Amniotic epithelial cell (primary cell): ENCODE measurements around the gene ATRN.

Experiments
- DNase-seq: peaks from one replicate; pipeline ENCODE4 v3.0.0-alpha.2; 2010; ENCODE audit warnings: low read depth

Gene ATRN

DNA sequence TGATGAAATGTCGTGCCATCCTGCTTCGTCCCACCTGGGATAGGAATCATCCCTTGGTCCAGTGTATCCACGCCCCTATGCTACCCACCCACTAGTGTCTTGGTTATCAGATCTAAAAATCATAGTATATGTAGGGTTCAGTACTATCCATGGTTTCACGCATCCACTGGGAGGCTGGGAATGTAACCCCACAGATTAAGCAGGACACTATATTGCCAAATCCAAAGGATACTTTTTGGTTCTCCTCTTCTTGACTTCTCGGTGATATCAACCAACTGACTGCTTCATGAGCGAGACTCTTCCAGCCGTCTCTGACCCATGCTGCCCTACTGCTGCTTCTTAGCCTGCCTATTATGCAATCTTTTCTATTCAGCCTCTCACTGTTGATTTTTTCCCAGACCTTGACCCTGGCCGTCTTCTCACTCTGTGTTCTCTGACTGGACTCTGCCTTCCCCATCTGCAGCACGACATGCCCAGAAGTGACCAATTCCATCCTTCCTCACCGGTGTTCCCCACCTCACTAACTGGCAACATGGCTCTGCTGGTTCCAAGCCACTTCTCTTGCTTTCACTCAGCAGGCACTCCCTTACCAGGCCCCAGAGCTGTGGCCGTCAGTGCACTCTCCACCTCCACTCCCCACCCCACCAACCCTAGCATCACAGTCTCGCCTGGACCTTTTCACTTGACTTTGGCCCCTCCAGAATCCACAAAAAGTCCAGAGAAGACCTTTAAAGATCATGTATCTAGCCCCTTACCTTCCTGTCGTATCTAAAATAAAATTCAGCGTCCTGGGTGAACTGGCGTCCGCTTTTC, 157.9 kb downstream of the ATRN start:
- no peak for DNase-seq

DNA sequence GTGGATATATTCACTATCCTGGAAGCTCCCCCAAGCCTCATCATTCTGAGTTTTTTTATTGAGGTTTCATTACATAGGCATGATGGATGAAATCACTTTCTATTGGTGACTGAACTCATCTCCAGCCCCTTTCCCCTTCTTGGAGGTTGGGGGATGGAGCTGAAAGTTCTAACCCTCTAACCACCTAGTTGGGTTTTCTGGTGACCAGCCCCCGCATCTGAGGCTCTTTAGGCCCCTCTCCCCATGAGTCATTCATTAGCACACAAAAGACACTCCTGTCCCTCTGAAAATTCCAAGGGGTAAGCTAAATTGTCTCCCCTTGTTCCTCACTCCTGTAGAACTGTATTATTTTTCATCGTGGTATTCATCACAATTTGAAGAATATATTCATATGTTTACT, 159.1 kb downstream of the ATRN start:
- DNase-seq: no peak

DNA sequence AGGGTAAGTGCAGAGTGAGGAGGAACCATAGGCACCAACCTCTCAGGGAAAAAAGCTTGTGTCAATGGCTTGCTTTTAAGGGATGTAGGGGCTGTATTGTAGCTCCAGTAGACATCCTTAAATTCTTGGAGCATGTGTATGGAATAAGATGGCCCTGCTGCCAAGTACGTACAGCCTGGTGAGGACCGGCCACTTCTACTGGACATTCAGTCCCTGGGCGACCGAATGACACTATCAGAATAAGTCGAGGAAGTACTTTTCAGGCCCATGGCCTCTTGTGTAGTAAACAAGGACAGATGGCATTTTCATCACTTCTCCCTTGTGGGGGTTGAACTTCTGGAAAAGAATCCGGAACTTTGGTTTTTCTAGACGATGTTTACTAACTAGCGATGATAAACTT, 159.6 kb downstream of the ATRN start:
- DNase-seq: no peak

DNA sequence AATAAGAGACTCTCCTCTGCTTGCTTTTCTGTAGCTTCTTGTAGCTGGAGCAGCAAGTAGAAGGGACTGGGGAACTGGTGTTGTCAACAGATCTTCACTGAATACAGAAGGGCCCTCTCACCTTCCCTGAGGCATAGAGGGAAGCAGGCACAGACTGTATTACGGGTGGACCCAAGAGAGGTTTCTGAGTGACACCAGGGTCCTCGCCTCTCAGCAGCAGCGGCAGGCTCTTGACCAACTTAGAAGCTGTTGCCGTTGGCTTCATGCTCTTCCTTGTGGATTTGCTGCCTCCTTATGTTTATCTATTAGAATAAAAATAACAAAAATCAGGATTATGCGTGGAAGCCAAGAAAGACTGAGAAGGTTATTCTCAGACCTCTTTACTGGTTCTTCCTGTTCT, 160.7 kb downstream of the ATRN start:
- no peak for DNase-seq

DNA sequence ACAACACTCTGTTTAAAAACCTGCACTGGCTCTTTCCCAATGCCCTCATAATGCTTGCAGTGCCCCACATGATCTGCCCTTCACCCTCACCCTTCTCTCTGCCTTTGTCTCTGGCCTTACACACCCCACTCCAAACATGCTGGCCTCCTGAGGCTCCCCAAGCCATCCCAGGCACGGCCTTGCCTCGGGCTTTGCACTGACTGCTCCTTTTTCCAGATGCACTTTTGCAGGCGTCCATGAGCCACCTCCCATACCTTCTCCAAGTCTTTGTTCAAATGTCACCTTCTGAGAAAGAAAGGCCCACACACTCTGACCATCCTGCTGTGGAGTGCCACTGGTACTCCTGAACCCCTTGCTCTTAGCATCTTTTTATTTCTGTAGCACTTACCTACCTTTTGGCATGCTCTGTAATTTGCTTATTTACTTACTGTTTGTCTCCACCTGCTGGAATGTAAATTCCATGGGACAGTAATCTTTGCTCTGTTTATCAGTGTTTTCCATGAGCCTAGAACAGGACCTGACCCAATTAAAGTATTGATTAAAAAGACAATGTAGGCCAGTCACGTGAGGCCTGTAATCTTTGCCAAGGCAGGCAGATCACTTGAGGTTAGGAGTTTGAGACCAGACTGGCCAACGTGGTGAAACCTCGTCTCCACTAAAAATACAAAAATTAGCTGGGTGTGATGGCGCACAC, 161.6 kb downstream of the ATRN start:
- DNase-seq: no peak

DNA sequence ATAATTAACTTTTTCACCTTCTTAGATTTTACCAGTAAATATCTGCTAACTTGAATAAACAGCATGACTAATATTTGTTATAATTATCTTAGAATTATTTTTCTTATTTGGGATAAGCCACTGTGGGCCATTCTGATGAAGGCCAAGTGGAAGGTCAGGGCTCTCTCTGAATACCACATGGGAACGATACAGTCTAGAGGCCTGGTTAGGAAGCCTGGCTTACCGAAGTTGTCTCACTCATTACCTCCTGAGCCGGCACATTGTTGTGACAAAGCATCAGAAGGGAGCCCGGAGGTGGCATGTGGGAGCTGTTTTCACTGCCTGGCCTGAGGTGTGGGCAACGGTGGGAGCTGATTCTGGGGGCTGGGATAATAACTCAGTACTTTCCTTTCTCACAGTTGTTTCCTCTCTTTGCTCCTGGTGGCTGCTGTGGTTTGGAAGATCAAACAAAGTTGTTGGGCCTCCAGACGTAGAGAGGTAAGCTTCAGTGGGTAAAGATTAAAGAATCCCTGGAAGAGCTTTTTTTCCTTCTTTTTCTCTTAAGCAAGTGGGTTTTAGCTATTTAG, 163.2 kb downstream of the ATRN start:
- no peak for DNase-seq

DNA sequence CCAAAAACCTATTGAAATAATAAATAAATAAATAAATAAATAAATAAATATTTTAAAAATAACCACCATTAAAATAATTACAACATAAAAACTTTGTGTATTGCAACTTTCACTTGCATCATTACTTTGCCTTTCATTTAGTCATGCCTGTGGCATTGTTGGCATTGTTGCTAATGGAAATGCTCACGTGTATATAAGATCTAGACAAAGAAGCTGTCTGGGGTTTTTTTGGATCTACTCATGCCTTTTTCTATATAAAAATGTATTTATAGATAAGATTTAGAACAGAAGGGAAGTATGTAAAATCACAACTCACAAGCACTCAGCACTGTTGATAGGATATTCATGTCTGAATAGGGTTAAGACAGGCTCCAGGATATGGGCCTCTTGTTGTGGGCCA, 164.5 kb downstream of the ATRN start:
- peak; percentile 48 for DNase-seq

DNA sequence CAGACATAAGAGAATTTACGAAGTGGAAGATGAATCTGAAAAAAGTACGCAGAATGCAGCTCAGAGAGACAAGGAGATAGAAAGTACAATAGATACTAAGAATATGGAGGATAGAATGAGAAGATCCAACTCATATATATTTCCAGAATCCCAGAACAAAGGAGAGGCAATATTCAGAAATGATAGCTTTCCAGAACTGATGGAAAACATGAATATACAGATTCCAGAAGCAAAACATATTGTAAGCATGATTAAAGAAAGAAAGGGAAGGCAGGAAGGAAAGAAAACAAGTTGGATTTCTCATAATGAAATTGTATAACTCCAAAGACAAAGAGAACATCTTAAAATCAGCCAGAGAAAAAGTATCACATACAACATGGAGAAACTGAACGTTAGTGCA, 169.4 kb downstream of the ATRN start:
- DNase-seq: no peak

DNA sequence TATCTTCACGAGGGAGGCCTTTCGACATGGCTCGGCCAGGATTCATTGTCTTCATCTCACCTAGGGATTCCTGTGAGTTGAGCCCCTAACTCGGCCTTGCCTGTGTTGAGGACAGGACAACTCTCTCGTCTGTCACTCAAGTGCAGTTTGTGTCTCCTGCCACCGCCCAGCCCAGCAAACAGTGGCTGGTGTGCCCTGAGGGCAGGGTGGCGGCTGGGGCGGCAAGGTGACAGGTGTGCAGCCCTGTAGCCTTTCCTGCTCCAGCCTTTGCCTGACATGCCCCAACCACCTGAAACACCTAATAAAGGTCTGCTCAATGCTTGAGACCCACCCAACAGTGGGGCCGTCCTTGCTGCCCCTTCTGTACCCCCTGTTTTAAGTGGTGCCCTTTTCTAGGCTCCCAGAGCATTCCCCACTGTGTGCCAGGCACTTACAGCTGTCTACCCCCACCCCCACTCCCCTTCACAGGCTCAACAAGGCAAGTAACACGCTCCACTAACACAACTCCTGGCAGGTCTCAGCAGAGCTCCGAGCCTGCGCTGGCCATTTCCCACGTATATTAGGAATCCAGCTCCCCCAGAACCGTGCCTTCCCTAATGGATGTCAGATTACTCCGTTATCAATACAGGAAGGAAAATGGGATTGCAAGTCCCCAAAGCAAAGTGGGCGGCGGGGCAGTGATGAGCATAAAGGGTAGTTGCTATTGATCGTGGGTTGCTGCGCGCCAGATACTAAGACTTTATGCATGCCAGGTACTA, 174.7 kb downstream of the ATRN start:
- DNase-seq: no peak

DNA sequence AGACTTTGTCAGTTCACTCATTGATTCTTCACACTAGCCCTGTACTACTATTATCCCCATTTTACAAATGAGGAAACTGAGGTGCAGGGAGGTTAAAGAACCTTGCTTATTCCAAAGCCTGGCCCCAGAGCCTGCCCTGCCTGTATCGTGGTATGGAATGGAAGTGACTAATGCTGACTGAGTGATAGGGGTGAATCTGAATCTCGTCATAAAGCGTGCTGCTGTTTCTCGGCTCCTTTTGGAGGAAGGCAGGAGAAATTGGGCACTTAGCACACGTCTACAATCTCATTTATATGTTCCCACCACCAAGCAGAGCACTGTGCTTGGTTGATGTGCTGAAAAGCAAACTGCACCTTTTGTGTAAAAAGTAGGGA, 175.2 kb downstream of the ATRN start:
- DNase-seq: no peak

DNA sequence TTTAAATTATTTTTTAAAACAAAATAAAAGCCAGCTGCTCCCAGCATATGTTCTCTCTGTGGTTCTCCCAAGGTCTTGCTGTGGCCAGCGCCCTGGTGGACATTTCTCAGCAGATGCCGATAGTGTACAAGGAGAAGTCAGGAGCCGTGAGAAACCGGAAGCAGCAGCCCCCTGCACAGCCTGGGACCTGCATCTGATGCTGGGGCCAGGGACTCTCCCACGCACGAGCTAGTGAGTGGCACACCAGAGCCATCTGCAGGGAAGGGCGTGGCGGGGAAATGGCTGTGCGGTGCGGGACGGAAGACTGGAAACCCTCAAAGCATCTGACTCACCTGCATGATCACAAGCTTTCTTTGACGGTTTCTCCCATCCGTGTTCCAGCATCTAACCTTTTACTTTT, 175.8 kb downstream of the ATRN start:
- DNase-seq: no peak

DNA sequence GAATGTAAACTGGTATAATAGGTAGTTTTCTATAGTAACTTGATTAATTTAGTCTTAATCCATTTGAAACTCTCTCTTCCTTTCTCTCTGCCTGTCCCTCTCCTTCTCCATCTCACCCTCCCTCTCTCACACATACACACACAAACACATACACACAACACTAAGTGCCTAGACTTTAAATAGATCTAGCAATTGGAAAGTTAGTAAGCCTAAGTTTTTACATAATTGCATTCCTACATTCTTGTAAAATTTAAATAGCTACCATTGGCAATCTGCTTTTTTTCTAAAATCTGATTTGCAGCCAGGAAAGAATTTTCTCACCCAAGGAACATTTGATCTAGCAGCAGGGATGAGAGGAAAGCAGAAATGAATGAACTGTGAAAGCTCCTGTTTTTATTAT, 176.7 kb downstream of the ATRN start:
- DNase-seq: no peak

DNA sequence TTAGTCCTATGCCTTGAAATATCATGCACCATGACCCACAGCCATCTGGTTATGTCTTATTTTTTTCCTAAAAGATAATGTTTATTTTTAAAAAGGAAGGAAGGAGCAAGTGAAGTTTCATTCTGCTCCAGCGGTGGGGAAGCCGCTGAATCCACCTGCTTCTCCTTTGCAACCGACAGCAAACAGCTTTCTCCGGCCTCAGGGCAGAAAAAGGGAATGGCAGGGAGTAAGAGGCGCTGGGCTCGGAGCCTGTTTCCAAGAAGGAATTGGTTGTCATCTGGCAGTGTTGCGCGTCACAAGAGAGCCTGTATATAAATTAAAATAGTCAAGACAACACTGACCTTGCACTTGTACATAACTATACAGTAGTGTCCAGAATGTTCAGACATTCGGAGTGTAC, 178.1 kb downstream of the ATRN start:
- DNase-seq: no peak

DNA sequence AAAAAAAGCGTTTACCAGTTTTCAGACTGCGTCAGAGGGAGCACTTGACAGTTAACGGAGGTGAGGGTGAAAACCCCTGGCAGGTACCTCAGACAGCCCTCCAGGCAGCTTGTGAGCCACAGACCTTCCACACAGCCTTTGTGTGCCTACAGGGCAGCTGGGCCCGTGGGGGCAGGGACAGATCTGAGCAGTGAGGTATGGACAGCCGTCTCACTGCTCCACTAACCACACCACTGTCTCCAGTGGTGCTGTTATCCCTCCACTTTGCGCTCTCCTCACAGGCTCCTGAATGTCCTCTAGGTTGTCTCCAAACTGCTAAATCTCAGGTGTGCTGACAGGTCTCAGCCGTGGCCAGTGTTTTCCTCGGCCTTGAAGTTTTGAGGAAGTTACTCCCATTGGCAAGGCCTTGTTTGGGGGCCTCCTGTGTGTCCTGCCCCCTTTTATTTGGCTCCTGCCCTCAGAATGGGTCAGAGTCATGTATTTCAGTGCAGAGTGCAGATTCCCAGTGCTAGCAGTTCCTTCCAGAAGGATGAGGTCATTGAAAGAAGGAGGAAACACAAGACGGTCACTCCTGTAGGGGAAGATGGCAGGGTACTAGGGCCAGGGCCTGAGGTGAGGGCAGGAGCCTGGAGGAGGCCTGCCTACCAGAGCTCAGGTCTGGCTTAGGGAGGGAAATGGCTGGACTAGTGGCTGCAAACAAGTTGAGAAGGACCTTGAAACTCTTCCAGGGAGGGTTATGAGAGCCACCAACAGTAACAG, 180.6 kb downstream of the ATRN start:
- DNase-seq: no peak

DNA sequence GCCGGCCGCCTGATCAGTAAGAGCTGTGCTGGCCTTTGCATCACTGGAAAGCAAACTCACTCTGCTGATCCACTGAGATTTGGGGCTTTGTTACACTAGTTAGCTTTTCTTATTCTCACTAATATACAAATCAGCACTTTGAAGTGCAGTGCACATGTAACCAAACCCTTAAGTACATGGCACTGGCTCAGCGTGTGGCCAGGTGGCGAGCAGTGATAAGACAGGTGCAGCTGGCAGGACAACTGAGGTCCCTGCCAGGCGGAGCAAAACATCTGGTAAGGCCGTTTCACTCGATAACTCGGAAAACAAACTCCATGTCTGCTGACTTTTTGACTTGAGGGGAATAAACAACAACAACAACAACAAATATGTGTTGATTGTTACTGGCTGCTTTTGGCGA, 181.4 kb downstream of the ATRN start:
- DNase-seq: no peak

DNA sequence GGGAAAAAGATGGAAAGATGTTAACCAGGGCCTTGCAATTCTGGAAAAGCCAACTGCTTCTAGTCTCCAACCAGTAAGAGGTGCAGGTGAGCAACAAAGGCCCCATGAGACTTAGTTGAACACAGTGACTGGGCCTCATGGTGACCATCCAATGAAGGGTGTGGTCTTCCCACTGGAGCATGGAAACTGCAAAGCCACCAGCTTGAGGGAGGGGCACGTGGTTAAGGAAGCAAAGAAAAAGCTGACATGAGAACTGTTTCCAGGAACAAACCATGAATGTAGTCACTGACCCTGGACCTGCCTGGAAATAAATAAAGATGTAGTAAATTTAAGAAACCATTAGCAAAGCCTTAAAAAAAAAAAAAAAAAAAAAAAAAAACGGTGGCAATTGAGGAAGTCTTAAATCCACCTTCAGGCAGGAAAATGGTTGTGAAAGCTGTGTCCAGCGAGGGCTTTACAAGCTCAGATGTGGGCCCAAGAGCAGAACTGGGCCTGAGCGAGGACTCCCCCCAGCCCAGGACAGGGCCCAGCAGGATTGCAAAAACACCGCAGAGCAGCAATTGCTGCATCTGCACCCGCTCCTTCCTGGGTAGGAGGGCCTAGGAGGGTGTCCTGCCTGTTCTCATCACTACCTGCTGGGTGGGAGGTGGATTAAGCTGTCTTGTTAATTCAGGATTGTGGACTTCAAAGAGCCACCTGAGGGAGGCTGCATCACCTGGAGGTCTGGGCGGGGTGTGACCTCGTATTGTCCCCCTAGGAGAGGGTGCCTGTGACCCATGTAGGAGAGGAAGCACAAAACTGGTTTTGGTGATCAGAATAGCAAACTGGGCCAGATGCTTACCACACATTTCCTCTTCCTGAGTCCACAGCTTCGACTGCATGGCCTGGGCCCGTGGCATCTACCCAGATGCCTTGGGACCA, 182.1 kb downstream of the ATRN start:
- DNase-seq: no peak

DNA sequence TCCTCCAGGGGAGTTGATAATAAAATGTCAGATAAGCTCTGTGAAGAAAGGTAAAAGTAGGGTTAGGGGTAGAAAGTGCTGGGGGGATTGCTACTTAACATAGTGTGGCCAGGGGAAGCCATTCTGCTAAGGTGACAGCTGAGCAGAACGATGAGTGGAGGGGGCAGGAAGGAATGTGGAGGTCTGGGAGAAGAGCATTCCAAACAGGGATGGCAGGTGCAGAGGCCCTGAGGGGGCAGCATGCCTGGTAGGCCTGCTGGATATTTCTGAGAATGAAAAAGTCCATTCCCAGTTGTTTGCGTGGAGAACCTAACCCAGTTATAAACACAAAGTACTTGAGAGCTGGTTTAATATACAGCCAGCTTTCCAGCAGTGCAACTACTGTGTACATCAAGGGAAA, 183.1 kb downstream of the ATRN start:
- no peak for DNase-seq

DNA sequence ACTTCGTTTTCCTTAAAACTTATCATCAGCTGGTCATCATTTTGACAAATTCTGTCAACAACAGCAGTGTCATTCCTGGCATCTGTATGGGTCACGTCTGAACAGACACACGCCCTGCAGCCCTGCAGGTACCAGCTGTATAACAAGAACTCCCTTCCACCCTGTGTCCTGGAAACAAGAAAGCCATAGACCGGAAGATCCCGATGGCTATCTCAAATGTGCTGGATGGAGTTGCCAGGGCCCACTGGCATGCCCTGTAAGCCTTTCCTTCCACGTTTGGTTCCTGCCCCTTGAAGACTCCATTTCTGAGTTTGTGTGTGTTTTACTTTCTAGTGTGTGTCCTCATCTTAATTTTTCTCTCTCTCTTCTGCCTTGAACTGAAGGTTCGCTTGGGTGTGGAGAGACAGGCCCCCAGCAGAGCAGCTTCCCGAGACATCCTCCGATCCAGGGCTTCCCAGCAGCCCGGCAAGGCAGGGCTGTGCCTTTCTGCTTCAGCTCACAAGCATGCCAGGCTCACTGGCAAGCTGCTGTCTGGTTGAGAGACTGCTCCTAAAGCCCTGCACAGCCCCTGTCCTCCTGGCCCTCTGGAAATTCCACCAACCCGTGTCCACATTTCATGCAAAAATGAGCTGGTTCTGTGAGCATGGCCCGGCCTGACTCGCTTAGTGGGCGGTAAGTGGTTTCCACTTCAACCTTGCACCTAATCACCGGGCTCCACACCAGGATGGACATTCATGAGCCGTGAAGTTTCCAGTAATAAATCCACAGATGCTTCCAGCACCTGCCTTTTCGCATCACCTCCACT, 183.7 kb downstream of the ATRN start:
- DNase-seq: no peak

DNA sequence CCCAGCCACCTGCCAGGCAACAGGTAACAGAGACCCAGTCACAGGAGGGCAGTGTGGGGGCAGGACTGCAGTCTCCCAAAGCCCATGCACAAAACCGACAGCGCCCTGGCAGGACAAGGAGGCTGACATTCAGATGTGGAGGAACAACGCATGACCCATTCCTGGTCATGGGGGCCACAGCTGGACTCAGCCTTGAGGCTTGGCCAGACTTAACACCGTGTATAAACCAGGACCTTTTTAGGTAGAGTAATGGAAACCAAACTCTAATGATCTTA, 184.2 kb downstream of the ATRN start:
- no peak for DNase-seq

DNA sequence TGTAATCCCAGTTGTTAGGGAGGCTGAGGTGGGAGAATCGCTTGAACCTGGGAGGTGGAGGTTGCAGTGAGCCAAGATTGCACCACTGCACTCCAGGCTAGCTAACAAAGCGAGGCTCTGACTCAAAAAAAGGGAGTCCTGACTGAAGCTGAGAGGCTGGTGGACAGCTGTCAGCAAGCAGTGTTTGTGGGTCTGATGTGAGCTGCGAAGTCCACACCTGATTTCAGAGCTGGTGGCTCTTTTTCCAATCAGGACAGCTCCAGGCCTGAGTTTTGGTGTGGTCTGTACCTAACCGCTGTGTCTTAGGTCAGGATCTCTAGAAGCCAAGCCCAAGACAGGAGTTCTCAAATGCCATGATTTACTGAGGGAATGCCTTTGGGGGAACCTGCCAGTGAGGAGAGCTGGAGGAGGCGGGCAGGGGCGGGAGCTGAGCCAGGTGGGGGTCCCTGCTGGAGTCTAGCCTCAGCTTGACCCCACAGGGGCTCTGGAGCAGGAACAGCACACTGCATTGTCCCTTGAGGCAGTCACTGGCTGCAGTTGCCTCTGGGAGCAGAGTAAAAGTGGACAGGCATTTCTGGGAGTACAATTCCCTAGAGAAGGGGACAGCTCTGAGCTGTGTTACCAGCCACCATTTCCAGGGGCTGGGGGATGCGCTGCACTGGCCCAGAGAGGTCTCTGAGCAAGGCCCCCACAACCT, 187.3 kb downstream of the ATRN start:
- DNase-seq: no peak
